ENCODE results near the gene USP7. TPM values are rescaled to one million over a fixed set of nuclear protein-coding genes. Genes with fewer than 3 reads are reported as not detected.
"Not testable (repeated sequence)": the region's sequence is repeated elsewhere in the genome, so short reads cannot be mapped to it uniquely, and the experiment has no call there.

The USP7 gene
- total RNA-seq, 2 experiments from 2014 or later: 46.4 to 127 TPM

DNA sequence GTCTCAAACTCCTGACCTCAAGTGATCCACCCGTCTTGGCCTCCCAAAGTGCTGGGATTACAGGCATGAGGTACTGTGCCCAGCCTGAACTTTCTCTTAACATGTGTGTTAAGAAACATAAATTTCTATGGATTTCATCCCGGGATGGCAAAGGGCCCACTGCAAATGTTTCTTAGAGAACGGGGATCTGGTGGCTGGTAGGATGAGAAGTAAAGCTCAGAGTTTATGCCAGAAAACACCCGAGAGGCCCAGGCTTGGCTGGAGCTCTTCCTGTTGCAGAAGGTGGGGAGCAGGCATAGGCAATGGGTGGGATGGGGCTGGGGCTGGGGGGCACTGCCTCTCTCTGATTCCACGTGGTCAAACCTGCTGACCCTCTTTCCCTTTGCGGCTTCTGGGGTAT lies 89.3 kb downstream of the USP7 start:
- Histone ChIP-seq H3K4me3 (ENCODE audit: low read depth, low read length, poor library complexity, severe bottlenecking) (no peak overlapping the region), H4K20me1 (ENCODE audit: insufficient read depth, low read length) (no peaks in the 10 kb centered on the region), H3K9me3 (ENCODE audit: low read length) (no peaks in the 10 kb centered on the region), H3K4me2 (ENCODE audit: low read length) (no peak overlapping the region), H2AFZ (ENCODE audit: low read length) (no peak overlapping the region), H3K36me3 (ENCODE audit: insufficient read depth, low read length) (no peaks in the 10 kb centered on the region), H3K4me1 (ENCODE audit: insufficient read depth, low read length, poor library complexity, severe bottlenecking) (peaks cover 30% of the 10 kb centered on the region), H3K9me2 (ENCODE audit: insufficient read depth, low read length) (no peaks in the 10 kb centered on the region), H3K27ac (ENCODE audit: low read depth, low read length, poor library complexity, severe bottlenecking) (no peak overlapping the region), H3K79me2 (ENCODE audit: insufficient read depth, low read depth, low read length) (no peaks in the 10 kb centered on the region)
- TF ChIP-seq EZH2phosphoT487 (IDR thresholded peaks at IDR 0.05; ENCODE audit: borderline replicate concordance, low read depth, low read length): no peak
- TF ChIP-seq, protein P1, sequence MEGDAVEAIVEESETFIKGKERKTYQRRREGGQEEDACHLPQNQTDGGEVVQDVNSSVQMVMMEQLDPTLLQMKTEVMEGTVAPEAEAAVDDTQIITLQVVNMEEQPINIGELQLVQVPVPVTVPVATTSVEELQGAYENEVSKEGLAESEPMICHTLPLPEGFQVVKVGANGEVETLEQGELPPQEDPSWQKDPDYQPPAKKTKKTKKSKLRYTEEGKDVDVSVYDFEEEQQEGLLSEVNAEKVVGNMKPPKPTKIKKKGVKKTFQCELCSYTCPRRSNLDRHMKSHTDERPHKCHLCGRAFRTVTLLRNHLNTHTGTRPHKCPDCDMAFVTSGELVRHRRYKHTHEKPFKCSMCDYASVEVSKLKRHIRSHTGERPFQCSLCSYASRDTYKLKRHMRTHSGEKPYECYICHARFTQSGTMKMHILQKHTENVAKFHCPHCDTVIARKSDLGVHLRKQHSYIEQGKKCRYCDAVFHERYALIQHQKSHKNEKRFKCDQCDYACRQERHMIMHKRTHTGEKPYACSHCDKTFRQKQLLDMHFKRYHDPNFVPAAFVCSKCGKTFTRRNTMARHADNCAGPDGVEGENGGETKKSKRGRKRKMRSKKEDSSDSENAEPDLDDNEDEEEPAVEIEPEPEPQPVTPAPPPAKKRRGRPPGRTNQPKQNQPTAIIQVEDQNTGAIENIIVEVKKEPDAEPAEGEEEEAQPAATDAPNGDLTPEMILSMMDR (conservative IDR thresholded peaks at IDR 0.05; ENCODE audit: low read length): no peak
- no peak for DNase-seq (ENCODE audit: low spot score)
- CTCF ChIA-PET (ENCODE audit: unreplicated experiment): interaction anchor here (0.7 kb wide), 1 partner anchor 9 kb away, joined by 5 read pairs; no protein-coding TSS in a partner anchor
- BruUV-seq (replicated peaks): no TSS peak
- POLR2A ChIA-PET: interaction anchor here (0.6 to 0.8 kb wide), 2 partner anchors 8 to 97 kb away, joined by 3 read pairs; no protein-coding TSS in a partner anchor
- intact Hi-C loops (cut with micrococcal nuclease; ENCODE audit: unreplicated experiment): no loop called here

DNA sequence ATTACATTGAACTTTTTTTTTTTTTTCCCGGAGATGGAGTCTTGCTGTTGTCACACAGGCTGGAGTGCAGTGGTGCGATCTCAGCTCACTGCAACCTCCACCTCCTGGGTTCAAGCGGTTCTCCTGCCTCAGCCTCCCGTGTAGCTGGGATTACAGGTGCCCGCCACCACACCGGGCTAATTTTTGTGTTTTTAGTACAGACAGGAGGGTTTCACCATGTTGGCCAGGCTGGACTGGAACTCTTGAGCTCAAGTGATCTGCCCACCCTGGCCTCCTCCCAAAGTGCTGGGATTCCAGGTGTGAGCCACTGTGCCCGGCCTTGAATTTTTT lies 89.9 kb downstream of the USP7 start:
- H3K4me3 ChIP-seq (ENCODE audit: low read depth, low read length, poor library complexity, severe bottlenecking); H2AFZ ChIP-seq (ENCODE audit: low read length); H4K20me1 ChIP-seq (ENCODE audit: insufficient read depth, low read length); intact Hi-C loops (cut with micrococcal nuclease; ENCODE audit: unreplicated experiment); H3K9me2 ChIP-seq (ENCODE audit: insufficient read depth, low read length); H3K79me2 ChIP-seq (ENCODE audit: insufficient read depth, low read depth, low read length); H3K9me3 ChIP-seq (ENCODE audit: low read length); H3K36me3 ChIP-seq (ENCODE audit: insufficient read depth, low read length); H3K27ac ChIP-seq (ENCODE audit: low read depth, low read length, poor library complexity, severe bottlenecking); H3K4me2 ChIP-seq (ENCODE audit: low read length); BruUV-seq (replicated peaks); DNase-seq (ENCODE audit: low spot score): not testable (repeated sequence)
- peaks cover 32% of the 10 kb centered on the region for H3K4me1 ChIP-seq (ENCODE audit: insufficient read depth, low read length, poor library complexity, severe bottlenecking)
- ChIA-PET CTCF (ENCODE audit: unreplicated experiment) (interaction anchor here (0.7 kb wide), 1 partner anchor 8 kb away, joined by 5 read pairs; no protein-coding TSS in a partner anchor), POLR2A (interaction anchor here (0.6 to 0.8 kb wide), 2 partner anchors 8 to 97 kb away, joined by 3 read pairs; no protein-coding TSS in a partner anchor)

DNA sequence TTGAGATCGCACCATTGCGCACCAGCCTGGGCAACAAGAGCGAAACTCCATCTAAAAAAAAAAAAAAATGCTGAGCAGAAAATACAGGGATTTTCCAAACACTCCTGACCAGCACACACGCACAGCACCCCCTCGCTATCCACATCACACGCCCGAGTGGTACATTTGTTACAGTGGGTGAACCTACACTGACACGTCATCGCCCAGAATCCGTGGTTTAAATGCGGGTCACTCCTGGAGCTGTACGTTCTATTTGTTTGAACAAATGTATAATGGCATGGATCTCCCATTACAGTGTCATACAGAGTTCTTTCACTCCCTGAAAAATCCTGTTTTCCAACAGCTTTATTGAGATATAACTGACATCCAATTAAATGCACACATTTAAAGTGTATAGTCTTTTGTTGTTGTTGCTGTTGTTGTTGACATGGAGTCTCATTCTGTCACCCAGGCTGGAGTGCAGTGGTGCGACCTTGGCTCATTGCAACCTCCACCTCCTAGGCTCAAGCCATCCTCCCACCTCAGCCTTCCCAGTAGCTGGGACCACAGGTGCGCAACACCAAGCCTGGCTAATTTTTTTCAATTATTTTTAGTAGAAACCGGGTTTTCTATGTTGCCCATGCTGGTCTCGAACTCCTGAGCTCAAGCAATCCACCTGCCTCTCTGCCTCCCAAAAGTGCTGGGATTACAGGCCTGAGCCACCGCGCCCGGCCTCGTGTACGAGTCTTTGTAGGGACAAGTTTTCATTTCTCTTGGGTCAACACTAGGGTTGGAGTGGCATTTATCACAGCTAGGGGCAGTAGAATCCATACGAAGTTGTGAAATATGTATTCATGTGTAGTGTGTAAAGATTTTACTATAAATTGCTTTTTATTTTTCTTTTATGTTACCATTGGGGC lies 90.5 kb downstream of the USP7 start:
- peak; percentile 44 for DNase-seq (ENCODE audit: low spot score)
- no peak for TF ChIP-seq EZH2phosphoT487 (IDR thresholded peaks at IDR 0.05; ENCODE audit: borderline replicate concordance, low read depth, low read length)
- TF ChIP-seq, protein P1 (conservative IDR thresholded peaks at IDR 0.05; ENCODE audit: low read length): peak; percentile 65
- POLR2A ChIA-PET: interaction anchor here (0.5 kb wide), 1 partner anchor 289 kb away, joined by 4 read pairs; no protein-coding TSS in a partner anchor
- H3K4me1 ChIP-seq (ENCODE audit: insufficient read depth, low read length, poor library complexity, severe bottlenecking): peaks cover 32% of the 10 kb centered on the region
- no peaks in the 10 kb centered on the region for H3K9me3 ChIP-seq (ENCODE audit: low read length)
- H4K20me1 ChIP-seq (ENCODE audit: insufficient read depth, low read length): no peaks in the 10 kb centered on the region
- CTCF ChIA-PET (ENCODE audit: unreplicated experiment): no interaction called here
- BruUV-seq (replicated peaks): no TSS peak
- no peaks in the 10 kb centered on the region for H3K9me2 ChIP-seq (ENCODE audit: insufficient read depth, low read length)
- peaks cover under 1% of the 10 kb centered on the region; the same call in 1 of the 2 replicates for H3K79me2 ChIP-seq (ENCODE audit: insufficient read depth, low read depth, low read length)
- no peak overlapping the region for H2AFZ ChIP-seq (ENCODE audit: low read length)
- H3K4me2 ChIP-seq (ENCODE audit: low read length): no peak overlapping the region
- intact Hi-C loops (cut with micrococcal nuclease; ENCODE audit: unreplicated experiment): no loop called here
- no peaks in the 10 kb centered on the region for H3K36me3 ChIP-seq (ENCODE audit: insufficient read depth, low read length)
- H3K4me3 ChIP-seq (ENCODE audit: low read depth, low read length, poor library complexity, severe bottlenecking): no peak overlapping the region
- H3K27ac ChIP-seq (ENCODE audit: low read depth, low read length, poor library complexity, severe bottlenecking): no peak overlapping the region

Data from OCI-LY7 (cell line).